ENCODE results near the gene NOL12.
A peak's percentile ranks its signal among the peaks of the same experiment; 100 is the strongest.

The NOL12 gene

DNA sequence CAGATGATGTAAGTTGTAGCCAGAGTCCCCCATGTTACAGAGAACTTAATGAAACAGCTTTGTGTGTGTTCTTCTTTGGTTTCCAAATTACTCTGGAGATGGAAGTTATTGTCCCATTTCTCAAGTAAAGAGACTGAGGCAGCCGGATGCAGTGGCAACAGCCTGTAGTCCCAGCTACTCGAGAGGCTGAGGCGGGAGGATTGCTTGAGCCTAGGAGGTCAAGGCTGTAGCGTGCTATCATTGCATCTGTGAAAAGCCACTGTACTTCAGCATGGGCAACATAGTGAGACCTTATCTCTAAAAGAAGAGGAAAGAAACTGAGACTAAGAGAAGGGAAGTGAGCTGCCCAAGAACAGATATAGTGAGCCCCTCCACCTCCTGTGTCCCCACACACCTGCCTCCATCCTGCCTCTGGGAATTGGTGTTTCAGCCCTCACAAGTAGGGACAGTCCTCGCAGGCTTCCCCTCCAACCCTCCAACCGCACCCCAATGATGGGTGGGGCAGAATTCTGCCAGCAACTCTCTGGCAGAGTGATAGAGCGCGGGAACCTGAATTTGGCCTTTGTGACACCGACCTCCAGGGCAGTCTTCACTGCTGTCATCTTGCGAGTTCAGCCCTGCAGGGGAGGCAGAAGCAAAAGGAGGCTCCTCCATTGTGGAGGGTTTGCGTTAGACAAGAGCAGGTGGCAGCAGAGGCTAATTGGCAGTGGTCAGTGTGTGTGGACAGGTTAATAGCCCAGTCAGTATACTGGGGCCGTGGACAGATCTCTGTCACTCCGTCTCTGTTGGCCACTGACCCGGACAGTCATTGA, 26.0 kb upstream of the NOL12 start:
- DNase-seq (ENCODE audit: low spot score) = no peak
- Histone ChIP-seq H3K4me3 (peak overlapping the region; percentile 91), H3K27ac (peak overlapping the region in 1 of 2 donors; percentile 75)
- TF ChIP-seq, protein P1, sequence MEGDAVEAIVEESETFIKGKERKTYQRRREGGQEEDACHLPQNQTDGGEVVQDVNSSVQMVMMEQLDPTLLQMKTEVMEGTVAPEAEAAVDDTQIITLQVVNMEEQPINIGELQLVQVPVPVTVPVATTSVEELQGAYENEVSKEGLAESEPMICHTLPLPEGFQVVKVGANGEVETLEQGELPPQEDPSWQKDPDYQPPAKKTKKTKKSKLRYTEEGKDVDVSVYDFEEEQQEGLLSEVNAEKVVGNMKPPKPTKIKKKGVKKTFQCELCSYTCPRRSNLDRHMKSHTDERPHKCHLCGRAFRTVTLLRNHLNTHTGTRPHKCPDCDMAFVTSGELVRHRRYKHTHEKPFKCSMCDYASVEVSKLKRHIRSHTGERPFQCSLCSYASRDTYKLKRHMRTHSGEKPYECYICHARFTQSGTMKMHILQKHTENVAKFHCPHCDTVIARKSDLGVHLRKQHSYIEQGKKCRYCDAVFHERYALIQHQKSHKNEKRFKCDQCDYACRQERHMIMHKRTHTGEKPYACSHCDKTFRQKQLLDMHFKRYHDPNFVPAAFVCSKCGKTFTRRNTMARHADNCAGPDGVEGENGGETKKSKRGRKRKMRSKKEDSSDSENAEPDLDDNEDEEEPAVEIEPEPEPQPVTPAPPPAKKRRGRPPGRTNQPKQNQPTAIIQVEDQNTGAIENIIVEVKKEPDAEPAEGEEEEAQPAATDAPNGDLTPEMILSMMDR (IDR thresholded peaks at IDR 0.05) = no peak

DNA sequence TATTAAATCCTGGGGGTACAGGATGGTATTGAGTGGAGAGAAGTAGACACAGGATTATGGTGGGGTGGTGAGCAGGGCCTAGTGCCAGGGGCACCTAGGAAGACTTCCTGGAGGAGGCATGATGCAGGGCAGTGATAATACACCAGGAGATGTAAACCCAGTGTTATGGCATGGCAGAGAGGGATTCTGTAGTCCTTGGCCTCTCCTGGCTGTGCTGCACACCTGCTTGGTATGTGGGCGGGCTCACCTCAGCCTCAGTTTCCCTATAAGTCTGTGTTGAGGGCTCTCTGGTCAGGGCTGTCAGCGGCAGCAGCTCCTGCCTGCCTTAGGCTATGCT, 25.5 kb upstream of the NOL12 start:
- no peak for DNase-seq (ENCODE audit: low spot score)
- TF ChIP-seq, protein P1 (IDR thresholded peaks at IDR 0.05) = no peak
- no peak overlapping the region for H3K4me3 ChIP-seq
- peak overlapping the region in 1 of 2 donors; percentile 75 for H3K27ac ChIP-seq

DNA sequence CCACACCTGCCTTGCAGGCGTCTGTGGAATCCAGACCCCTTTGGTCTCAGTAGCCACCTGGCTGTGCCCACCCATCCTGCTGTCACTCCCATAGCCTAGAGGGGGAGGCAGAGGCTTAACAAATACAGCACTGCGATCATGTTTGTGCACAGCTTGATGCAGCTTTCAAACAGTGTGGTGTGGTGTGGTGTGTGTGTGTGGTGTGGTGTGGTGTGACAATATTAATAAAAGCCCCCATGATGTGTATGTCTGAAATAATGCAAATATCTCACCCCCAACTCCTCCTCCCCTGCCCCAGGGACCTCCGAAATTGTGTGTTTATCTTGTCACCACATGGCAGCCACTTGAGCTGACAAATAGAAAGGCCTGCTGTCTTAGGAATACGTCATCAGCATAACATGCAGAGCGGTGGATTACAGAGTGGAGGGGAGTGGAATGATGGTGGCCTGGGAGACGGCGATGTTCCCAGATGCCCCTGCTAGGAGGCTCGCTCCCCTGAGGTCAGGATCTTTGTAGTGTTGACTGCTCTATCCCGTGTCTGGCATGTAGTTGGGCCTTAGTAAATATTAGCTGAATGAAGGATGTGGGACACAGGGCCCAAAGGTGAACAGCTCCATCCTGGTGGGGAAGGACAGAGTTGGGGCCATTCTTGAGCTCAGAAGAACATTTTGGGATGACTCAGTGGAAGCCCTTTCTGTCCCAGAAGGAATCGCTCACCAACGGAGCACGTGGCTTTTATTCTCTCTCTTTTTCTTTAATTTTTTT, 24.8 kb upstream of the NOL12 start:
- H3K4me3 ChIP-seq = peak overlapping the region; percentile 1

DNA sequence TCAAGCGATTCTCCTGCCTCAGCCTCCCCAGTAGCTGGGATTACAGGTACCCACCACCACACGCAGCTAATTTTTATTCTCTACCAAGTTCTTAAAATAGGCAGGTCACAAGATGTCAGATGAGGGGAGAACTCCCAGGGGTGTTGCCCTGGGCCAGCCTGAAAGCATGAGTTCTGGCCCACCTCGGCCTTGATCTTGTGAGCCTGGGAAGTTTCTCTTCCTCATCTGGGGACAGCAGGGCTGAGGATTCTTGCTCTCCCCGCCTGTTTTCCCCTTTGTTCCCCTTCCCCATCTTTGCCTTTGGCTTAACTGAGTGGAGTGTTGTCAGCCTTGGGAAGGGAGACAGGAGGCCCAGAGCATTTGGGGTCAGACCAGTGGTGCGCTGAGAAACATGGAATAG, 24.1 kb upstream of the NOL12 start:
- Histone ChIP-seq H3K27ac (peak overlapping the region in 1 of 2 donors; percentile 49), H3K4me3 (no peak overlapping the region)
- no peak for DNase-seq (ENCODE audit: low spot score)
- TF ChIP-seq, protein P1 (IDR thresholded peaks at IDR 0.05) = no peak

More for the DNA sequence above, 24.8 kb upstream of the NOL12 start:
- TF ChIP-seq, protein P1 (IDR thresholded peaks at IDR 0.05) = no peak
- no peak for DNase-seq (ENCODE audit: low spot score)
- H3K27ac ChIP-seq = peak overlapping the region in 1 of 2 donors; percentile 75

DNA sequence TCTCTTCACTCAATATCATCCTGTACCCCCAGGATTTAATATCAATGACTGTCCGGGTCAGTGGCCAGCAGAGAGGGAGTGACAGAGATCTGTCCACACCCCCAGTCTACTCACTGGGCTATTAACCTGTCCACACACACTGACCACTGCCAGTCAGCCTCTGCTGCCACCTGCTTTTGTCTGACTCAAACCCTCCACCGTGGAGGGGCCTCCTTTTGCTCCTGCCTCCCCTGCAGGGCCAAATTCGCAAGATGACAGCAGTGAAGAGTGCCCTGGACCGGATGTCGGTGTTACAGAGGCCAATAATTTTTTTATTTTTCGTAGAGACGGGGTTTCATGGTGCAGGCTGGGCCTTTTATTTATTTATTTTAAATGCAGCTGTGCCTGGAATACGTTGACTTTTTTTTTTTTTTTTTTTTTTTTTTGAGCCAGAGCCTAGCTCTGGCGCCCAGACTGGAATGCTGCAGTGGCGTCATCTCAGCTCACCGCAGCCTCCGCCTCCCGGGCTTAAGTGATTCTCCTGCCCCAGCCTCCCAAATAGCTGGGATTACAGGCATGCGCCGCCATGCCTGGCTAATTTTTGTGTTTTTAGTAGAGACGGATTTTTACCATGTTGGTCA, 22.5 kb upstream of the NOL12 start:
- TF ChIP-seq, protein P1 (IDR thresholded peaks at IDR 0.05) = no peak
- Histone ChIP-seq H3K4me3 (no peak overlapping the region), H3K27ac (peak overlapping the region in 1 of 2 donors; percentile 32)
- no peak for DNase-seq (ENCODE audit: low spot score)

DNA sequence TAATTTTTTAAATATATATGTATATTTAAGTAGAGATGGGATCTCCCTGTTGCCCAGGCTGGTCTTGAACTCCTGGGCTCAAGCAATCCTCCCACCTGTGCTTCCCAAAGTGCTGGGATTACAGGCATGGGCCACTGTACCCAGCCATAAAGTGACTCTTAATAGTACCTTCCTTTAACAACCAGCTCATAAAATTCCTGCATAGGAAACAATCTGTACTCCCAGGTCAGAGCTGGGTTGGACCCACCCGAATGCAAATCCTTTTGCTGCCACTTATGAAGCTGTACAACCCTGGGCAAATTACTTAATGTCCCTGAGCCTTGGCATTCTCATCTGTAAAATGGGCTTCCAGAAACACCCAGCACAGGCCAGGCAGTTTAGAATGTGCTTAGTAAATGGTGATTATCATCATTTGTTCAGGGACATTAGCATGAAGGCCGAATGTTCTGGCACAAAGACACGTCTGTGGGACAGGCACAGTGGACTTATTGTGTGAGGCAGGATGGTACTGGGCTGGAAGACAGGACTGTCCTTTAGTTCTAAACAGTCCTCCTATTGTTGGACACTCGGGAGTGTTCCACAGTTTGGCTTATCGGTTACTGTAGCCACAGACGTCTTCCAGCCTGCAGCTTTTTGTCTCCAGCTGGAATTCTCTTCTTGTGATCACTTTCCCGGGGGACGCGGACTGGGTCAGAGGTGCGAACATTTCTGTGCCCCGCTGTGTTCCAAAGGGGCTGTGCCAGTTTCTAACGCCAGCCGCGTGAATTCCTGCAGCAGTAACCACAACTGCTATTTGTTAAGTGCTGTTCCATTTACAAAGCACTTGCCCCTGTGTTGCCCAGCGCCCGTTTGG, 21.7 kb upstream of the NOL12 start:
- Histone ChIP-seq H3K27ac (peak overlapping the region in 1 of 2 donors; percentile 37), H3K4me3 (no peak overlapping the region)
- no peak for DNase-seq (ENCODE audit: low spot score)
- TF ChIP-seq, protein P1 (IDR thresholded peaks at IDR 0.05) = no peak
